ENCODE measurements around the gene FN1.
"Not testable (repeated sequence)": the region's sequence is repeated elsewhere in the genome, so short reads cannot be mapped to it uniquely, and the experiment has no call there.

FN1 gene

GRCh38 chr2:215311625-215312396 lies 124.1 kb downstream of the FN1 start, which contains the start of gene ATIC:
TSS of gene ATIC (plus strand) at chr2:215312059. CDS start at chr2:215312143, 84 bp downstream.
- H3K4me3 ChIP-seq (IDR thresholded peaks at IDR 0.05; ENCODE audit: insufficient read depth, low read depth, low read length): peak within 1 kb of the TSS; percentile 47
- H4K20me1 ChIP-seq (ENCODE audit: insufficient read depth): no peaks in the 10 kb centered on the region
- peak within 1 kb of the TSS; percentile 77 for H2AFZ ChIP-seq (ENCODE audit: low read depth)
- peaks cover 12% of the 10 kb centered on the region for H3K4me1 ChIP-seq (ENCODE audit: low read depth, poor library complexity, severe bottlenecking)
- H3K36me3 ChIP-seq (ENCODE audit: insufficient read depth): no peaks in the 10 kb centered on the region
- H3K27ac ChIP-seq: peak within 1 kb of the TSS; percentile 77
- H3K4me2 ChIP-seq: peak within 1 kb of the TSS; percentile 89
- H3K79me2 ChIP-seq (ENCODE audit: insufficient read depth, low read depth): peaks cover 48% of the 10 kb centered on the region
- H3K27me3 ChIP-seq (ENCODE audit: insufficient read depth, low read depth): no peaks in the 10 kb centered on the region
- TF ChIP-seq, protein P1, sequence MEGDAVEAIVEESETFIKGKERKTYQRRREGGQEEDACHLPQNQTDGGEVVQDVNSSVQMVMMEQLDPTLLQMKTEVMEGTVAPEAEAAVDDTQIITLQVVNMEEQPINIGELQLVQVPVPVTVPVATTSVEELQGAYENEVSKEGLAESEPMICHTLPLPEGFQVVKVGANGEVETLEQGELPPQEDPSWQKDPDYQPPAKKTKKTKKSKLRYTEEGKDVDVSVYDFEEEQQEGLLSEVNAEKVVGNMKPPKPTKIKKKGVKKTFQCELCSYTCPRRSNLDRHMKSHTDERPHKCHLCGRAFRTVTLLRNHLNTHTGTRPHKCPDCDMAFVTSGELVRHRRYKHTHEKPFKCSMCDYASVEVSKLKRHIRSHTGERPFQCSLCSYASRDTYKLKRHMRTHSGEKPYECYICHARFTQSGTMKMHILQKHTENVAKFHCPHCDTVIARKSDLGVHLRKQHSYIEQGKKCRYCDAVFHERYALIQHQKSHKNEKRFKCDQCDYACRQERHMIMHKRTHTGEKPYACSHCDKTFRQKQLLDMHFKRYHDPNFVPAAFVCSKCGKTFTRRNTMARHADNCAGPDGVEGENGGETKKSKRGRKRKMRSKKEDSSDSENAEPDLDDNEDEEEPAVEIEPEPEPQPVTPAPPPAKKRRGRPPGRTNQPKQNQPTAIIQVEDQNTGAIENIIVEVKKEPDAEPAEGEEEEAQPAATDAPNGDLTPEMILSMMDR (conservative IDR thresholded peaks at IDR 0.05; ENCODE audit: low read depth, low read length): no peak
- H3K9ac ChIP-seq: peak within 1 kb of the TSS; percentile 94

DNA sequence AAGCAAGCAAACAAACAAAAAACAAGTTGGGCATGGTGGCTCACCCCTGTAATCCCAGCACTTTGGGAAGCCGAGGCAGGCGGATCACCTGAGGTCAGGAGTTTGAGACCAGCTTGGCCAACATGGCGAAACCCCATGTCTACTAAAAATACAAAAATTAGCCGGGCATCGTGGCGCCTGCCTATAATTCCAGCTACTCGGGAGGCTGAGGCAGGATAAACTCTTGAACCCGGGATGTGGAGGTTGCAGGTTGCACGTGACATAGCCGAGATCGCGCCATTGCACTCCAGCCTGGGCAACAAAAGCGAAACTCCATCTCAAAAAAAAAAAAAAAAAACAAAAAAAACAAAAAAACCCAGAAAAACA lies 124.6 kb downstream of the FN1 start:
- not testable (repeated sequence) for H4K20me1 ChIP-seq (ENCODE audit: insufficient read depth); H3K4me3 ChIP-seq (IDR thresholded peaks at IDR 0.05; ENCODE audit: insufficient read depth, low read depth, low read length); H3K36me3 ChIP-seq (ENCODE audit: insufficient read depth); H3K27me3 ChIP-seq (ENCODE audit: insufficient read depth, low read depth)
- Histone ChIP-seq H3K27ac (peak overlapping the region; percentile 77), H3K9ac (peak overlapping the region; percentile 94), H3K4me1 (ENCODE audit: low read depth, poor library complexity, severe bottlenecking) (peaks cover 12% of the 10 kb centered on the region), H3K79me2 (ENCODE audit: insufficient read depth, low read depth) (peaks cover 42% of the 10 kb centered on the region), H3K4me2 (peak overlapping the region; percentile 89), H2AFZ (ENCODE audit: low read depth) (peak overlapping the region; percentile 77)
